ENCODE measurements around the gene EGR1.
A peak's percentile ranks its signal among the peaks of the same experiment; 100 is the strongest.
"Not testable (repeated sequence)": the region's sequence is repeated elsewhere in the genome, so short reads cannot be mapped to it uniquely, and the experiment has no call there.

Gene EGR1

GRCh38 chr5:138469540-138470321 is 4.5 kb downstream of the EGR1 start:
- DNase-seq (ENCODE audit: low spot score), result peak; percentile 60

DNA sequence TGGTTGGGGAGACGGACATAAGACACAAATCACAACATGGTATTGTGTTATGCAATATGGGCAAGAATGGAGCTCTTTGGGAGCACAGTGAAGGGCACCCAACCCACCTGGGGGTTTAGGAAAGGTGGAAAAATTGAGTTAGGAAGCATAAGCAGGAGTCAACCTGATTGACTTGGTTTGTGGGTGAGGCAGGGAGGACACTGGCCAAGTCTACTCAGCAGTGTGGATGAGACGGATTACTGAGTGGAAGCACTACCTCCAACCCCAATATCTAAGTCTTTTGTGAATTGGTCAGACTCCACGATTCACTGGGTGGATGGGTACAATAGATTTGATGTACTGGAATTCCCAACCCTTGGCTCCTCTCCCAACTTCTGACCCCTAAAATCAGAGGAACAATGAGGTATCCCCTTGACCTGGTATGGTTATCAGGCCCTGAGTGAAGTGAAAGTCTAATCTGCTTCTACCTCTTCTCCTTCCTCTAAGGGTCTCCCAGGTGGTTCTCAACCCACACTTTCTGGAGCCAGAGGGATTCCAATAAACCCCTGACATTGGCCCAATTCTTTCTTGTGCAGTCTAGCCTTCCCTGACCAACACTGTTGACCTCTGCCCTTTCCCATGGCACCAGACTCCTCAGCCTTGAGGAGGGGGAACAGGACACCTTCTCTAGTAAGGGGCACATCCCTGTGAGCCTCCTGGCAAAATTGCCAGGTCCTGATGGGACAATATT is 5.2 kb downstream of the EGR1 start:
- DNase-seq (ENCODE audit: low spot score), result peak; percentile 29

GRCh38 chr5:138471052-138471361 is 5.7 kb downstream of the EGR1 start:
- DNase-seq (ENCODE audit: low spot score), result no peak

- no peak for DNase-seq (ENCODE audit: low spot score)
Measured at GRCh38 chr5:138472353-138472752, 7.1 kb downstream of the EGR1 start.

DNA sequence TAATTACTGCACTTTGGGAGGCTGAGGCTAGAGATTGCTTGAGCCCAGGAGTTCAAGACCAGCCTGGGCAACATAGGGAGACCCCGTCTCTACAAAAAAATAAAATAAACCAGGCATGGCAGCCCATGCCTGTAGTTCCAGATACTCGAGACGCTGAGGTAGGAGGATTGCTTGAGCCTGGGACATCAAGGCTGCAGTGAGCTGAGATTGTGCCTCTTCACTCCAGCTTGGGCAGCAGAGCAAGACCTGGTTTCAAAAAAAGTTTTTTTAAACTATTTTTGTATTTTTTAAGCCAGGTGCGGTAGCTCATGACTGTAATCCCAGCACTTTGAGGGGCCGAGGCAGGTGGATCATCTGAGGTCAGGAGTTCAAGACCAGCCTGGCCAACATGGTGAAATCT is 7.9 kb downstream of the EGR1 start:
- not testable (repeated sequence) for DNase-seq (ENCODE audit: low spot score)

GRCh38 chr5:138476918-138477317 is 11.6 kb downstream of the EGR1 start:
- no peak for DNase-seq (ENCODE audit: low spot score)

GRCh38 chr5:138482638-138483037 is 17.4 kb downstream of the EGR1 start:
- no peak for DNase-seq (ENCODE audit: low spot score)

DNA sequence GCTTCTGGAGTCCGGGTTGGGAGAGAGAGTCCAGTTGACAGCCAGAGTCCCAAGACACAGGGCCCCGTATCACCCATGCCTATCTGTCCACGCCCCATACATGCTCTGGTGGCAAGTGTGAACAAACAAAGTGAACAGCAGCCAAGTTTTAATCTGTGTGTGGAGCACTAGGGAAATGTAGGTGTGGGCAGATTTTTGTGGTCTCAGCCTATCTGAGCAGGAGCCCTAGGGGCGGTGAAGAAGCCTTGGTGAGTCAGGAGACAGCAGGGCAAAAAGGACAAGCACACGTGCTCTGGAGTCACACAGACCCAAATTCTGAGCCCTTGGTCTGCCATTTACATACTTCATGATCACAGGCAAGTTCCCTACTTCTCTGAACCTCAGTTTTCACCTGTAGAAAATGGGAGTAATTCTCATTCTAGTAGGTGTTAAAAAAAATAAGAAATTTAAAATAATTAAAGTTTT is 23.2 kb downstream of the EGR1 start:
- peak; percentile 51 for DNase-seq (ENCODE audit: low spot score)

DNA sequence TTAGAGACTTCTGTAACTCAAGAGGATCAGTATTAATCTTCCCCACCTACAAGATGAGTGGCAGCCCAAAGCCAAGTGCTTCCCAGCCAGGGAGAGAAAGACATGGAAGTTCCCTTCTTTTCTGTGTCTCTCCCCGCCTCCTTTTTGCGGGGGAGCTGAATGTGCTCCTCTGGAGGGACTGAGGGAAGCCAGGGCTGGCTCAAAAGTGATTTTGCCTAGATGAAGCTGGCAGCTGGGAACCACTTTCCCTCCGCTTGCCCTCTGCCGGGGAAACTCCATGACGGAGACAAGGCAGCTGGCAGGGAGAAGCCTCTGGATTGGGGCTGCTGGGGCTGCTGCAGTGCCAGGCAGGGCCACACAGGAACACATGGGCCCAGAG is 24.4 kb downstream of the EGR1 start:
- DNase-seq (ENCODE audit: low spot score), result no peak

GRCh38 chr5:138490648-138491283 is 25.5 kb downstream of the EGR1 start:
- no peak for DNase-seq (ENCODE audit: low spot score)

DNA sequence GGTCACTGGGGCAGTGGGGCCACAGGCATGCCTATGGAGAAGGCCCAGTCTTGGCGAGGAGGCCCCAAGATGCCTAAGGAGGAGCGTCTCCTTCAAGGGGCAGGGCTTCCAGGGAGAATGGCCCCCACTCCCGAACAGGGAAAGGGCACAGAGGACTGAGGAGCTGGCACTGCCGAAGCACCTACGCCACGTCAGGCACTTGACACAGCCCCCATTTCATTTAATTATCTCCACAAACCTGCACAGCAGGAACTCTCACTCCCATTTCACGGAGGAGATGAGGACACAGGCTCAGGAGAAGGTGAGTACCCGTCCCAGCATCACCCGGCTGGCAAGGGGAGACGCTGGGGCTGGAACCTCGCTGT is 26.0 kb downstream of the EGR1 start:
- no peak for DNase-seq (ENCODE audit: low spot score)

DNA sequence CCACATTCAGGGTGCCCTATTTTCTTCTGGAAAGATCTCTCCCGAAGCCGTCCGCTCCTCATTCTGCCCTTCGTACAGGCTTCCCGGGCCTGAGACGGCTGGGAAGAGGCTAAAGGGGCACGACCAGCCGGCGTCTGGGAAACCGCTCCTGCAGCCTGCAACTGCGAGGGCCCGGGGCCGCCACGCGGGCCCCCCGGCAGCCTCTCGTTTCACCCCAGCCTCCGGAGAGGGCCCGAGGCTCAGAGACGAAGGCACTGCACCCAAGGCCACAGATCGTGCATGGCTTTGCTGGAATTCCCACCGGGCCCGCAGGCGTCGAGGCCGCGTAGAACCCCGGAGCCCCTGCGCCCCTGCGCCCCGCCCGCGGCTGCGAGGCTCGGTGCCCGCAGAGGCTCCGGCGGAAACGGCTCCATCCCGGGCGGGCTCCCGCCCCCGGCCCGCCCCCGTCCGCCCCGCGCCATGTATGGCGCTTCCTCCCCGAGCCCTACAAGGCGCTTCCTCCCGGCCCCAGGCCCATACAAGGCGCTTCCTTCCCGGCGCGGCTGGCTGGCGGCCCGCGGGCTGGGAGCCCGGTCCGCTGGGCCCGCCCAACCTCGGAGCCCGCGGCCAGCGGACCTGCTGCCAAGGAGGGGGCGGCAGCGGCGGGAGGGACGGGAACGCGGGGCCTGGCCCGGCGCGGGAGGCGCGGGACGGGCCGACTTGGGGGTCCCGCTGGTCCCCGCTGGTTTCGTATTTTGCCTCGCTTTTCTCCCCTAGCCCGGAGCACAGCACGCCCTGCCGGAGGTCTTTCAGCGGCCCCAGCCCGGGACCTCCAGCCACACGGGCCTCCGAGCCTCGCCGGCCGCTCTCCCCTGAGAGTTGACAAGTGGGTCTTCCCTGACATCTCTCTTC is 26.6 kb downstream of the EGR1 start:
- DNase-seq (ENCODE audit: low spot score), result peak; percentile 86

GRCh38 chr5:138492560-138493045 is 27.3 kb downstream of the EGR1 start:
- DNase-seq (ENCODE audit: low spot score), result no peak

GRCh38 chr5:138495351-138495750 is 30.1 kb downstream of the EGR1 start:
- DNase-seq (ENCODE audit: low spot score), result no peak

DNA sequence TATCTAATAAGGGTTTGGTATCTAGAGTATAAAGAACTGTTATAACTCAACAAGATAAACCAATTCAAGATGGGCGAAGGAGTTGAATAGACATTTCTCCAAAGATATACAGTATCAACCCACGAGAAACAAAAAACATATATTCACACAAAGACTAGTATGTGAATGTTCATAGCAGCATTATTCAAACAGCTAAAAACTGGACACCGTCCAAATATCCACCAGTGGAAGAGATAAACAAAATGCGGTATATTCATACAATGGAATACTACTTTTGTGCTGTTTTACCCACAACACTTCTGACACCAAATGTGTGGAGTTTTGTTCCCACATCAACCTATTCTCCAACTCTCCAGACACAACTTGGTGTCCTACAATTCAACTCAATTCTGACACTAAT is 33.1 kb downstream of the EGR1 start:
- DNase-seq (ENCODE audit: low spot score), result no peak

- no peak for DNase-seq (ENCODE audit: low spot score)
Measured at GRCh38 chr5:138502121-138502520, 36.8 kb downstream of the EGR1 start.

- no peak for DNase-seq (ENCODE audit: low spot score)
Measured at GRCh38 chr5:138502521-138502920, 37.2 kb downstream of the EGR1 start.

DNA sequence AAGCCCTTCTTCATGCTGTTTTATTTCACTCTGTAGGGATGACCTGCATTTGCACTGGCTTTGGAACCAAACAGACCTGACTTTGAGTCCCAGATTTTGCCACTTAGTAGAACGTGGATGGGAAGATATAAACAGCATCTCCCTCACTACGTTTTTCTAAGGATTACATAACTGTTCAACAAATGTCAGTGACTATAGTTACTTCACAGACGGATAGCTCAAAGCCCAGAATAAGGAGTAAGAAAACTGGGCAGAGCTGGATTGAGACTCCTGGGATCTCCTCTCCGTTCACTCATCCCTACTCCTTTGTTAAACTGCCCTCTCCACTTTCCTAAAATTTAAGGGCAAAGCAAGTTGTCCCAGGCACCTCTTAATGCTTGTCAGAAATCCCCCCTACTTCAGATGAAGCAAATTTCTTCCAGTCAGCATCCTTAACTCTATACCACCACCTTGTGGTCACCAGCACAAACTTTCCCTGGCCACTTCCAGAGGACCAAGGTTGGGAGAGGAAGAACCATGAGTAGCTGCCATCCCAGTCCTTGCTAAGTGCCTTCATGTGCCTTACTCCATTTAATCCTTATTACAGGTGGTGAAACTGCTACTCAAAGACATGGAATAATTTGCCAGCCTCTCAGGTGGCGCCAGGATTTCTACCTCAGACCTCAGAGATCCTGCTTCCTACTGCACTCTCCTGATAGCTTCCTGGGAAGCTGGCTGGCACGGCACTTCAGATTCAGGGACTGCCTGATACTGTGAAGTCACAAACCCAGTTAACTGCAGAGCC is 38.4 kb downstream of the EGR1 start:
- DNase-seq (ENCODE audit: low spot score), result peak; percentile 69

- DNase-seq (ENCODE audit: low spot score), result no peak
Measured at GRCh38 chr5:138504799-138505198, 39.5 kb downstream of the EGR1 start.

DNA sequence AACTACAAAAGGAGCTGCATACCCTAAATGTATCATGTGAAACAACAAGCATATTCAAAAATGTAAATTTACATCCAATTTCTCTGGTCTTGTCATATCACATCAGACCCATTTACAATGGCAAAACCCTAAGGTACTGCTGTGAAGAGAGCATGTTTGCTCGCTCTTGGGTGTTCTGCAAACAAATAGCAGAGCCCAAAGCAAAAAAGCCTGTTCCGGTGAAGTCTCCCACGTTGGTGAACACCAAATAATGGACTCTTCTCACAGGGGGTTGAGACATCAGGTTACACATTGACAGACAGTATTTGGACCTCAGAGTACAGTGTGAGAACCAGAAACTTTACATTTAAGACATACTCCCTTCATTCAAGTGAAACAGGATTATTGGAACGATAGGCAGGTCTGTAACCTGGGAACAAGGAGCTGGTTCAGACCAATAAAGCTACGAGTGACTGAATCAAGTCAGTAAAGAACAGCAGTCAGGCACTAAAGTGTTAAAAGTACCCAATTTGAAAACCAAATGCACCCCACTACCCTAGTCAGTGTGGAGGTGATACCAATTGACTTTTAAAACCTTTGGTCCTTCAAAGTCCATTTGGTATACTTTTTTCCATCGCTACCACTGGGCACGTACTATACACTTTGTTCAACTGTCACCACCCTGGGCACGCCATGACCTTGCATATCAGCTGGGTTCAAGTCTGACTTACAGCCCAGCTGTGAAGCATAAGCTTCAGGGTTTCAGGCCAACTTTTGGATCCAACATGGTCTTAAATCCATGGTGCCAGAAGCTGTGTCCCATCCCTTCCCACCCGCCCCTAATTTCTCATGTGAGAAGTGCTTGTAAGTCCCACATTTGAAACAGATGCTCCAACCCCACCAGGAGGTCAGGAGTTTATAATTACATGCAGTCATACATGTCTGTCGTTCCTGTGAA is 41.4 kb downstream of the EGR1 start:
- DNase-seq (ENCODE audit: low spot score), result no peak
